Liver (tissue), 3 donors: Measurements from ENCODE around the gene CAVIN4.

Source experiments
- ATF3 ChIP-seq: IDR thresholded peaks from 2 replicates; pipeline ENCODE4 v1.6.1; 2016; ENCODE audit warnings: antibody characterized with exemption
- EGR1 ChIP-seq, 2 donors: IDR thresholded peaks; 2 replicates each; pipeline ENCODE4 v1.6.1; 2016 to 2018; ENCODE audit warnings: antibody characterized with exemption in 2 of 2, low read depth in 2 of 2
- GABPA ChIP-seq, 2 donors: IDR thresholded peaks in 1 of 2; conservative IDR thresholded peaks in 1 of 2; 2 replicates each; pipeline ENCODE4 v1.6.1; 2016; ENCODE audit warnings: antibody characterized with exemption in 2 of 2, mild to moderate bottlenecking in 1 of 2, moderate library complexity in 1 of 2
- HNF4G ChIP-seq: IDR thresholded peaks from 2 replicates; pipeline ENCODE4 v1.6.1; 2016; ENCODE audit warnings: antibody characterized with exemption
- JUND ChIP-seq, 2 donors: IDR thresholded peaks; 2 replicates each; pipeline ENCODE4 v1.6.1; 2016; ENCODE audit warnings: antibody characterized with exemption in 2 of 2
- MAX ChIP-seq: IDR thresholded peaks from 2 replicates; pipeline ENCODE4 v1.6.1; 2016; ENCODE audit warnings: antibody characterized with exemption
- NR2F2 ChIP-seq: IDR thresholded peaks from 2 replicates; pipeline ENCODE4 v1.6.1; 2016; ENCODE audit warnings: antibody characterized with exemption
- RAD21 ChIP-seq, 2 donors: IDR thresholded peaks; 2 replicates each; pipeline ENCODE4 v1.6.1; 2016; ENCODE audit warnings: antibody characterized with exemption in 2 of 2, mild to moderate bottlenecking in 2 of 2
- REST ChIP-seq: IDR thresholded peaks from 2 replicates; pipeline ENCODE4 v1.6.1; 2016; ENCODE audit warnings: antibody characterized with exemption, mild to moderate bottlenecking
- RXRA ChIP-seq, 2 donors: IDR thresholded peaks; 2 replicates each; pipeline ENCODE4 v1.6.1; 2017 to 2018; ENCODE audit warnings: antibody characterized with exemption in 2 of 2, mild to moderate bottlenecking in 1 of 2
- TAF1 ChIP-seq: conservative IDR thresholded peaks from 2 replicates; pipeline ENCODE4 v1.6.1; 2016; ENCODE audit warnings: antibody characterized with exemption, mild to moderate bottlenecking
- YY1 ChIP-seq: IDR thresholded peaks from 2 replicates; pipeline ENCODE4 v1.6.1; 2016; ENCODE audit warnings: antibody characterized with exemption, mild to moderate bottlenecking
- ZBTB33 ChIP-seq: IDR thresholded peaks from 2 replicates; pipeline ENCODE4 v1.6.1; 2016; ENCODE audit warnings: antibody characterized with exemption
- TF ChIP-seq, protein P1 (sequence below): fragments of 150-350 bp; IDR thresholded peaks from 2 replicates; pipeline ENCODE4 v1.5.1; 2017; ENCODE audit warnings: improper control_type of control experiment, low read depth, low read length; ENCODE audit not compliant: missing input control
- donor health status: healthy.
- donor health status: healthy.

DNA sequence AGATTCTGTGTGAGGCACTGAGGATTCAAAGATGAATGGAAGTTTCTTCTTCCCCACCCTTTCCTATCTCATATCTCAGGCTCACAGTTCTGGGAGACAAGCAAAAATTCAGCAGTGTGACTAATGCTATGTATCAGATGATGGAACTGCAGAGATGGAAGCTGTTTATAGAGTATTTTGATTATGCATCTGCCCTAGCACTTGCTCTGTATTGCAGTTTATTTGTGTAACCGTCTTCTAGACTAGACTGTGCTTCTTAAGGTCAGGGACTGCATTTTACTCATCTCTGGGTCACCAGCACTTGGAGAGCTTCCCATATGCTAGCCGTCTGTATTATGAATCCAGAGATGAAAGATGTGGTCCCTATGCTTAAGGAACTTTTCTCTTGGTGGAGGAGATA, 12.6 kb downstream of the CAVIN4 start:
- TF ChIP-seq RAD21 (IDR thresholded peaks at IDR 0.05): no peak
- TF ChIP-seq, protein P1, sequence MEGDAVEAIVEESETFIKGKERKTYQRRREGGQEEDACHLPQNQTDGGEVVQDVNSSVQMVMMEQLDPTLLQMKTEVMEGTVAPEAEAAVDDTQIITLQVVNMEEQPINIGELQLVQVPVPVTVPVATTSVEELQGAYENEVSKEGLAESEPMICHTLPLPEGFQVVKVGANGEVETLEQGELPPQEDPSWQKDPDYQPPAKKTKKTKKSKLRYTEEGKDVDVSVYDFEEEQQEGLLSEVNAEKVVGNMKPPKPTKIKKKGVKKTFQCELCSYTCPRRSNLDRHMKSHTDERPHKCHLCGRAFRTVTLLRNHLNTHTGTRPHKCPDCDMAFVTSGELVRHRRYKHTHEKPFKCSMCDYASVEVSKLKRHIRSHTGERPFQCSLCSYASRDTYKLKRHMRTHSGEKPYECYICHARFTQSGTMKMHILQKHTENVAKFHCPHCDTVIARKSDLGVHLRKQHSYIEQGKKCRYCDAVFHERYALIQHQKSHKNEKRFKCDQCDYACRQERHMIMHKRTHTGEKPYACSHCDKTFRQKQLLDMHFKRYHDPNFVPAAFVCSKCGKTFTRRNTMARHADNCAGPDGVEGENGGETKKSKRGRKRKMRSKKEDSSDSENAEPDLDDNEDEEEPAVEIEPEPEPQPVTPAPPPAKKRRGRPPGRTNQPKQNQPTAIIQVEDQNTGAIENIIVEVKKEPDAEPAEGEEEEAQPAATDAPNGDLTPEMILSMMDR: no peak
- TF ChIP-seq YY1: no peak
- no peak for TF ChIP-seq TAF1
- no peak for TF ChIP-seq ATF3
- TF ChIP-seq EGR1 (IDR thresholded peaks at IDR 0.05; ENCODE audit: low read depth in 2 of 2): no peak
- no peak for TF ChIP-seq JUND (IDR thresholded peaks at IDR 0.05)
- no peak for TF ChIP-seq REST
- TF ChIP-seq MAX: no peak
- no peak for TF ChIP-seq ZBTB33
- no peak for TF ChIP-seq GABPA (IDR thresholded peaks at IDR 0.05 in 1 of 2, conservative IDR thresholded peaks at IDR 0.05 in 1 of 2)
- no peak for TF ChIP-seq RXRA (IDR thresholded peaks at IDR 0.05)
- TF ChIP-seq NR2F2: no peak
- no peak for TF ChIP-seq HNF4G
